Karpas-422 (cell line): ENCODE measurements around the gene PRIM2. TPM values are rescaled to one million over a fixed set of nuclear protein-coding genes. Genes with fewer than 3 reads are reported as not detected.
A peak's percentile ranks its signal among the peaks of the same experiment; 100 is the strongest.
"Not testable (repeated sequence)": the region's sequence is repeated elsewhere in the genome, so short reads cannot be mapped to it uniquely, and the experiment has no call there.

Source experiments
- DNase-seq: peaks from one replicate; pipeline ENCODE4 v3.0.0-alpha.2; 2015
- H2AFZ ChIP-seq: fragments of 200-600 bp; sonication (generic); 2 replicates; pipeline ENCODE4 v1.6.1; 2014; ENCODE audit warnings: antibody characterized with exemption, low read length, mixed read lengths
- H3K27ac ChIP-seq: fragments of 200-600 bp; sonication (generic); 2 replicates; pipeline ENCODE4 v1.5.1; 2014; ENCODE audit warnings: mild to moderate bottlenecking, low read length, moderate library complexity
- H3K27me3 ChIP-seq: fragments of 200-600 bp; sonication (generic); 2 replicates; pipeline ENCODE4 v1.6.1; 2014; ENCODE audit warnings: low read length, mixed read lengths
- H3K36me3 ChIP-seq: fragments of 200-600 bp; sonication (generic); 2 replicates; pipeline ENCODE4 v1.6.1; 2014; ENCODE audit warnings: low read length, mixed read lengths; ENCODE audit not compliant: insufficient read depth
- H3K4me1 ChIP-seq: fragments of 200-600 bp; sonication (generic); 2 replicates; pipeline ENCODE4 v1.6.1; 2014; ENCODE audit warnings: mild to moderate bottlenecking, low read length, mixed read lengths
- H3K4me2 ChIP-seq: fragments of 200-600 bp; sonication (generic); 2 replicates; pipeline ENCODE4 v1.6.1; 2014; ENCODE audit warnings: low read length, low read depth, mild to moderate bottlenecking; ENCODE audit not compliant: poor library complexity, severe bottlenecking
- H3K4me3 ChIP-seq: fragments of 200-600 bp; sonication (generic); 2 replicates; pipeline ENCODE4 v1.5.1; 2014; ENCODE audit warnings: mild to moderate bottlenecking, antibody characterized with exemption, low read length, mixed read lengths
- H3K79me2 ChIP-seq: fragments of 200-600 bp; sonication (generic); 2 replicates; pipeline ENCODE4 v1.6.1; 2014; ENCODE audit warnings: mild to moderate bottlenecking, low read length, mixed read lengths
- H3K9ac ChIP-seq: fragments of 200-600 bp; sonication (generic); 2 replicates; pipeline ENCODE4 v1.6.0; 2014; ENCODE audit warnings: low read length
- H3K9me2 ChIP-seq: fragments of 200-600 bp; sonication (generic), shearing (Covaris generic); replicated peaks from 2 replicates; pipeline ENCODE4 v1.6.0; 2014; ENCODE audit warnings: mild to moderate bottlenecking, low read length, moderate library complexity; ENCODE audit not compliant: insufficient read depth
- H3K9me3 ChIP-seq: fragments of 300-700, 200-600 bp; sonication (generic); 2 replicates; pipeline ENCODE4 v1.6.1; 2014; ENCODE audit warnings: low read length, mixed read lengths
- H4K20me1 ChIP-seq: fragments of 200-600 bp; sonication (generic); 2 replicates; pipeline ENCODE4 v1.6.1; 2014; ENCODE audit warnings: mild to moderate bottlenecking, antibody characterized with exemption, low read length, low read depth; ENCODE audit not compliant: insufficient read depth
- total RNA-seq: library from RNA; depleted of rRNA; stranded (reverse); fragments of >200 nt; shearing (Covaris generic); gene quantifications from 2 replicates; pipeline ENCODE4 v1.2.3, GENCODE V29; 2014; ENCODE audit warnings: low replicate concordance

Gene PRIM2
- total RNA-seq, 1 experiment from 2014 or later = 49.1 TPM

- H2AFZ ChIP-seq, H3K9me3 ChIP-seq, H4K20me1 ChIP-seq, H3K4me2 ChIP-seq, H3K9me2 ChIP-seq, H3K36me3 ChIP-seq, H3K27me3 ChIP-seq, H3K27ac ChIP-seq, H3K79me2 ChIP-seq, H3K4me1 ChIP-seq, H3K9ac ChIP-seq, H3K4me3 ChIP-seq, DNase-seq: not testable (repeated sequence)
These were observed 6.0 kb upstream of the PRIM2 start for GRCh38 chr6:57311300-57312003.

GRCh38 chr6:57312004-57312345, 5.5 kb upstream of the PRIM2 start:
- H3K79me2 ChIP-seq = no peaks in the 10 kb centered on the region
- H3K4me2 ChIP-seq = no peak overlapping the region
- no peak overlapping the region for H2AFZ ChIP-seq
- no peaks in the 10 kb centered on the region for H3K9me2 ChIP-seq
- no peak for DNase-seq
- H3K9me3 ChIP-seq = no peaks in the 10 kb centered on the region
- peaks cover 7% of the 10 kb centered on the region for H3K4me1 ChIP-seq
- no peaks in the 10 kb centered on the region for H3K36me3 ChIP-seq
- no peak overlapping the region for H3K27ac ChIP-seq
- H3K9ac ChIP-seq = no peak overlapping the region
- H4K20me1 ChIP-seq = no peaks in the 10 kb centered on the region
- H3K27me3 ChIP-seq = no peaks in the 10 kb centered on the region
- H3K4me3 ChIP-seq = no peak overlapping the region

GRCh38 chr6:57313009-57313408, 4.4 kb upstream of the PRIM2 start:
- Histone ChIP-seq H2AFZ (no peak overlapping the region), H3K9me3 (no peaks in the 10 kb centered on the region), H3K4me2 (no peak overlapping the region), H3K27me3 (no peaks in the 10 kb centered on the region), H3K79me2 (peaks cover 6% of the 10 kb centered on the region), H3K4me3 (no peak overlapping the region), H3K36me3 (no peaks in the 10 kb centered on the region), H3K9ac (no peak overlapping the region), H3K9me2 (no peaks in the 10 kb centered on the region), H3K4me1 (peaks cover 7% of the 10 kb centered on the region), H4K20me1 (no peaks in the 10 kb centered on the region), H3K27ac (no peak overlapping the region)
- DNase-seq = peak; percentile 5

- peak; percentile 34 for DNase-seq
- Histone ChIP-seq H3K79me2 (peaks cover 15% of the 10 kb centered on the region), H3K27ac (no peak overlapping the region), H2AFZ (no peak overlapping the region), H4K20me1 (no peaks in the 10 kb centered on the region), H3K9me3 (no peaks in the 10 kb centered on the region), H3K9me2 (no peaks in the 10 kb centered on the region), H3K27me3 (no peaks in the 10 kb centered on the region), H3K4me3 (no peak overlapping the region), H3K4me1 (peaks cover 16% of the 10 kb centered on the region), H3K4me2 (no peak overlapping the region), H3K9ac (no peak overlapping the region), H3K36me3 (peaks cover under 1% of the 10 kb centered on the region; the same call in 1 of the 2 replicates)
These were observed 3.5 kb upstream of the PRIM2 start for GRCh38 chr6:57313711-57314471.

- Histone ChIP-seq H3K4me1 (peaks cover 24% of the 10 kb centered on the region), H2AFZ (no peak overlapping the region), H3K9ac (no peak overlapping the region), H3K9me2 (no peaks in the 10 kb centered on the region), H4K20me1 (no peaks in the 10 kb centered on the region), H3K4me3 (no peak overlapping the region), H3K79me2 (peaks cover 27% of the 10 kb centered on the region), H3K36me3 (peaks cover 12% of the 10 kb centered on the region; the same call in 1 of the 2 replicates), H3K9me3 (no peaks in the 10 kb centered on the region), H3K4me2 (no peak overlapping the region), H3K27ac (no peak overlapping the region), H3K27me3 (no peaks in the 10 kb centered on the region)
- peak; percentile 34 for DNase-seq
These were observed 2.3 kb upstream of the PRIM2 start for GRCh38 chr6:57315111-57315510.

GRCh38 chr6:57315851-57316250, 1.6 kb upstream of the PRIM2 start:
- H4K20me1 ChIP-seq = no peaks in the 10 kb centered on the region
- H3K9me2 ChIP-seq = no peaks in the 10 kb centered on the region
- peak overlapping the region; percentile 91; the same call in 1 of the 2 replicates for H3K4me3 ChIP-seq
- H2AFZ ChIP-seq = no peak overlapping the region
- H3K9me3 ChIP-seq = no peaks in the 10 kb centered on the region
- H3K27me3 ChIP-seq = no peaks in the 10 kb centered on the region
- H3K4me1 ChIP-seq = peaks cover 24% of the 10 kb centered on the region
- no peak overlapping the region for H3K9ac ChIP-seq
- no peak overlapping the region for H3K27ac ChIP-seq
- peak; percentile 31 for DNase-seq
- peaks cover 35% of the 10 kb centered on the region for H3K79me2 ChIP-seq
- peak overlapping the region; percentile 88 for H3K4me2 ChIP-seq
- peaks cover 20% of the 10 kb centered on the region for H3K36me3 ChIP-seq

GRCh38 chr6:57316581-57317059, 810 bp upstream of the PRIM2 start:
- Histone ChIP-seq H3K9ac (peak overlapping the region; percentile 85), H3K9me2 (no peaks in the 10 kb centered on the region)

GRCh38 chr6:57324538-57324937, 7.1 kb downstream of the PRIM2 start:
- Histone ChIP-seq H3K36me3 (peaks cover 85% of the 10 kb centered on the region), H3K27ac (no peak overlapping the region)
- peak; percentile 60 for DNase-seq

More at GRCh38 chr6:57316581-57317059, 810 bp upstream of the PRIM2 start:
- Histone ChIP-seq H3K27me3 (no peaks in the 10 kb centered on the region), H3K4me3 (peak overlapping the region; percentile 91), H3K79me2 (peaks cover 42% of the 10 kb centered on the region), H3K27ac (peak overlapping the region; percentile 58), H3K4me2 (peak overlapping the region; percentile 88), H4K20me1 (no peaks in the 10 kb centered on the region), H3K36me3 (peaks cover 26% of the 10 kb centered on the region), H3K4me1 (peaks cover 24% of the 10 kb centered on the region), H3K9me3 (no peaks in the 10 kb centered on the region), H2AFZ (peak overlapping the region; percentile 95)
- DNase-seq = peak; percentile 95

More at GRCh38 chr6:57324538-57324937, 7.1 kb downstream of the PRIM2 start:
- no peak overlapping the region for H3K4me3 ChIP-seq
- H3K9me2 ChIP-seq = no peaks in the 10 kb centered on the region
- H3K4me1 ChIP-seq = peaks cover 1% of the 10 kb centered on the region; the same call in 1 of the 2 replicates
- no peak overlapping the region for H2AFZ ChIP-seq
- no peaks in the 10 kb centered on the region for H3K27me3 ChIP-seq
- no peak overlapping the region for H3K9ac ChIP-seq
- H3K79me2 ChIP-seq = peaks cover 73% of the 10 kb centered on the region
- peaks cover 9% of the 10 kb centered on the region; the same call in 1 of the 2 replicates for H3K9me3 ChIP-seq
- no peak overlapping the region for H3K4me2 ChIP-seq
- H4K20me1 ChIP-seq = no peaks in the 10 kb centered on the region
